CD8-positive, alpha-beta memory T cell (primary cell): ENCODE data around the gene SYAP1. TPM values are rescaled to one million over a fixed set of nuclear protein-coding genes. Genes with fewer than 3 reads are reported as not detected.
"Not testable (repeated sequence)": the region's sequence is repeated elsewhere in the genome, so short reads cannot be mapped to it uniquely, and the experiment has no call there.

Source experiments
- CTCF ChIA-PET: fragments of 350-600 bp; sonication (Branson Sonifier 250); formaldehyde crosslinking; loops from one replicate; lab custom pipeline; 2021; ENCODE audit warnings: antibody characterized with exemption; lab: Charles Lee
- POLR2A ChIA-PET: fragments of 350-600 bp; sonication (Branson Sonifier 250); formaldehyde crosslinking; loops from one replicate; lab custom pipeline; 2021; ENCODE audit warnings: antibody characterized with exemption; lab: Charles Lee
- DNase-seq, 5 donors: peaks; one replicate each; pipeline versions ENCODE4 v3.0.0 to v3.0.0-alpha.2; 2020 to 2022; ENCODE audit warnings: mixed read lengths in 1 of 5
- H3K27ac ChIP-seq: one replicate; pipeline ENCODE4 v1.7.0; 2013; ENCODE audit warnings: low read depth, mild to moderate bottlenecking, low read length, moderate library complexity
- H3K27me3 ChIP-seq: 2 replicates; pipeline ENCODE4 v1.7.0; 2013; ENCODE audit warnings: low read length, mild to moderate bottlenecking; ENCODE audit not compliant: insufficient read depth, poor library complexity, severe bottlenecking
- H3K36me3 ChIP-seq: 2 replicates; pipeline ENCODE4 v1.7.0; 2013; ENCODE audit warnings: mild to moderate bottlenecking, low read length, moderate library complexity; ENCODE audit not compliant: insufficient read depth
- H3K4me1 ChIP-seq: 2 replicates; pipeline ENCODE4 v1.7.0; 2013; ENCODE audit warnings: mild to moderate bottlenecking, low read length, moderate library complexity; ENCODE audit not compliant: insufficient read depth
- H3K4me3 ChIP-seq: 2 replicates; pipeline ENCODE4 v1.7.0; 2013; ENCODE audit warnings: mild to moderate bottlenecking, low read length
- H3K9me3 ChIP-seq: 2 replicates; pipeline ENCODE4 v1.7.0; 2013; ENCODE audit warnings: mild to moderate bottlenecking, low read length
- H3K27ac Mint-ChIP-seq, 8 donors: one replicate each; pipeline ENCODE4 v1.8.0; 2020 to 2021; ENCODE audit warnings: mixed read lengths in 8 of 8, mild to moderate bottlenecking in 6 of 8, inconsistent platforms in 3 of 8, moderate library complexity in 3 of 8
- H3K27me3 Mint-ChIP-seq, 2 donors: one replicate each; pipeline ENCODE4 v1.8.0; 2020 to 2021; ENCODE audit warnings: mixed read lengths in 2 of 2, mild to moderate bottlenecking in 1 of 2, moderate library complexity in 1 of 2
- H3K36me3 Mint-ChIP-seq, 3 donors: one replicate each; pipeline ENCODE4 v1.8.0; 2020 to 2021; ENCODE audit warnings: mixed read lengths in 3 of 3, inconsistent platforms in 1 of 3, mild to moderate bottlenecking in 1 of 3
- H3K4me1 Mint-ChIP-seq, 3 donors: one replicate each; pipeline ENCODE4 v1.8.0; 2020 to 2021; ENCODE audit warnings: mixed read lengths in 3 of 3, inconsistent platforms in 1 of 3, mild to moderate bottlenecking in 1 of 3
- H3K4me3 Mint-ChIP-seq, 7 donors: one replicate each; pipeline ENCODE4 v1.8.0; 2020 to 2021; ENCODE audit warnings: mixed read lengths in 7 of 7, mild to moderate bottlenecking in 6 of 7, moderate library complexity in 4 of 7, inconsistent platforms in 2 of 7
- H3K9me3 Mint-ChIP-seq, 5 donors: one replicate each; pipeline ENCODE4 v1.8.0; 2020 to 2022; ENCODE audit warnings: mixed read lengths in 5 of 5, mild to moderate bottlenecking in 3 of 5, moderate library complexity in 2 of 5, inconsistent platforms in 1 of 5
- polyA plus RNA-seq: library from polyadenylated mRNA; unstranded; fragments of 300-500 nt; fragmentation: Illumina TruSeq; gene quantifications from one replicate; pipeline ENCODE4 v1.2.3, GENCODE V29; 2021
- total RNA-seq, 2 experiments: library from RNA; stranded (reverse); gene quantifications; one replicate each; pipeline ENCODE4 v1.2.3, GENCODE V29; 2021

SYAP1 gene
- total and polyA plus RNA-seq, 3 experiments from 2014 or later, result 18.9 to 22.6 (median 22.6) TPM

- POLR2A ChIA-PET, CTCF ChIA-PET: not testable (repeated sequence)
These were observed 7.1 kb downstream of the SYAP1 start for GRCh38 chrX:16726347-16726988.

GRCh38 chrX:16727637-16728036 lies 8.2 kb downstream of the SYAP1 start:
- Histone ChIP-seq H3K36me3 (no peaks in the 10 kb centered on the region), H3K9me3 (no peaks in the 10 kb centered on the region), H3K4me3 (no peak overlapping the region), H3K27ac (no peak overlapping the region), H3K4me1 (no peaks in the 10 kb centered on the region), H3K27me3 (no peaks in the 10 kb centered on the region)
- H3K4me3 Mint-ChIP-seq, result no peak overlapping the region
- ChIA-PET CTCF (no interaction called here), POLR2A (no interaction called here)
- H3K27ac Mint-ChIP-seq, result no peak overlapping the region
- no peak for DNase-seq
- H3K4me1 Mint-ChIP-seq, result peaks cover 13 to 45% (median 24%) of the 10 kb centered on the region in 3 donors
- H3K9me3 Mint-ChIP-seq, result no peaks in the 10 kb centered on the region
- peaks cover 0 to 19% (median 2%) of the 10 kb centered on the region in 3 donors for H3K36me3 Mint-ChIP-seq
- no peaks in the 10 kb centered on the region for H3K27me3 Mint-ChIP-seq

More at GRCh38 chrX:16726347-16726988, 7.1 kb downstream of the SYAP1 start:
- not testable (repeated sequence) for H3K4me1 ChIP-seq, H3K27me3 Mint-ChIP-seq, H3K9me3 Mint-ChIP-seq, DNase-seq, H3K27ac ChIP-seq, H3K36me3 ChIP-seq, H3K27me3 ChIP-seq, H3K4me3 ChIP-seq, H3K9me3 ChIP-seq, H3K4me3 Mint-ChIP-seq
- Mint-ChIP-seq H3K36me3 (peaks cover 0 to 20% (median 4%) of the 10 kb centered on the region in 3 donors), H3K27ac (peak overlapping the region in 3 of 8 donors; percentile 17 to 47 (median 25)), H3K4me1 (peaks cover 16 to 51% (median 31%) of the 10 kb centered on the region in 3 donors)

- CTCF ChIA-PET, result no interaction called here
- Mint-ChIP-seq H3K27ac (no peak overlapping the region), H3K9me3 (no peaks in the 10 kb centered on the region), H3K36me3 (peaks cover 0 to 21% (median 12%) of the 10 kb centered on the region in 3 donors), H3K27me3 (peaks cover 0 to 1% of the 10 kb centered on the region in 2 donors), H3K4me1 (peaks cover 6 to 25% (median 16%) of the 10 kb centered on the region in 3 donors), H3K4me3 (no peak overlapping the region)
- POLR2A ChIA-PET, result no interaction called here
- Histone ChIP-seq H3K36me3 (no peaks in the 10 kb centered on the region), H3K27me3 (no peaks in the 10 kb centered on the region), H3K27ac (no peak overlapping the region), H3K4me1 (no peaks in the 10 kb centered on the region), H3K4me3 (no peak overlapping the region), H3K9me3 (no peaks in the 10 kb centered on the region)
- DNase-seq, result no peak
These were observed 11.0 kb downstream of the SYAP1 start for GRCh38 chrX:16730450-16730849.

GRCh38 chrX:16733013-16733412 lies 13.6 kb downstream of the SYAP1 start:
- H3K4me3 Mint-ChIP-seq, result no peak overlapping the region

GRCh38 chrX:16737024-16737423 lies 17.6 kb downstream of the SYAP1 start:
- H3K9me3 Mint-ChIP-seq, result no peaks in the 10 kb centered on the region
- no peak overlapping the region for H3K4me3 Mint-ChIP-seq
- peaks cover 0 to 3% of the 10 kb centered on the region in 2 donors for H3K27me3 Mint-ChIP-seq
- peaks cover 12 to 61% (median 34%) of the 10 kb centered on the region in 3 donors for H3K36me3 Mint-ChIP-seq
- Histone ChIP-seq H3K27ac (no peak overlapping the region), H3K9me3 (no peaks in the 10 kb centered on the region), H3K27me3 (no peaks in the 10 kb centered on the region), H3K4me1 (no peaks in the 10 kb centered on the region), H3K4me3 (no peak overlapping the region), H3K36me3 (no peaks in the 10 kb centered on the region)
- no peak overlapping the region for H3K27ac Mint-ChIP-seq
- ChIA-PET POLR2A (no interaction called here), CTCF (no interaction called here)
- no peak for DNase-seq
- H3K4me1 Mint-ChIP-seq, result peaks cover 0 to 10% (median 7%) of the 10 kb centered on the region in 3 donors

More at GRCh38 chrX:16733013-16733412, 13.6 kb downstream of the SYAP1 start:
- H3K4me1 ChIP-seq, result no peaks in the 10 kb centered on the region
- Mint-ChIP-seq H3K4me1 (peaks cover 2 to 13% (median 10%) of the 10 kb centered on the region in 3 donors), H3K9me3 (no peaks in the 10 kb centered on the region), H3K27ac (peak overlapping the region in 1 of 8 donors; percentile 6), H3K27me3 (peaks cover 0 to 1% of the 10 kb centered on the region in 2 donors), H3K36me3 (peaks cover 12 to 36% (median 28%) of the 10 kb centered on the region in 3 donors)
- no peak overlapping the region for H3K27ac ChIP-seq
- no peak for DNase-seq
- H3K27me3 ChIP-seq, result no peaks in the 10 kb centered on the region
- H3K4me3 ChIP-seq, result no peak overlapping the region
- H3K9me3 ChIP-seq, result no peaks in the 10 kb centered on the region
- ChIA-PET POLR2A (no interaction called here), CTCF (no interaction called here)
- no peaks in the 10 kb centered on the region for H3K36me3 ChIP-seq

GRCh38 chrX:16739574-16739973 lies 20.2 kb downstream of the SYAP1 start:
- POLR2A ChIA-PET, result no interaction called here
- no peak for DNase-seq
- peak overlapping the region in 1 of 8 donors; percentile 93 for H3K27ac Mint-ChIP-seq
- H3K4me3 Mint-ChIP-seq, result no peak overlapping the region
- no peaks in the 10 kb centered on the region for H3K4me1 Mint-ChIP-seq
- no peak overlapping the region for H3K27ac ChIP-seq
- no peaks in the 10 kb centered on the region for H3K9me3 Mint-ChIP-seq
- H3K27me3 ChIP-seq, result no peaks in the 10 kb centered on the region
- peaks cover 0 to 3% of the 10 kb centered on the region in 2 donors for H3K27me3 Mint-ChIP-seq
- H3K9me3 ChIP-seq, result no peaks in the 10 kb centered on the region
- no peak overlapping the region for H3K4me3 ChIP-seq
- peaks cover 18 to 65% (median 36%) of the 10 kb centered on the region in 3 donors for H3K36me3 Mint-ChIP-seq
- no peaks in the 10 kb centered on the region for H3K36me3 ChIP-seq
- H3K4me1 ChIP-seq, result no peaks in the 10 kb centered on the region
- CTCF ChIA-PET, result no interaction called here

GRCh38 chrX:16743604-16744325 lies 24.4 kb downstream of the SYAP1 start:
- ChIA-PET POLR2A (no interaction called here), CTCF (no interaction called here)
- no peak overlapping the region for H3K4me3 Mint-ChIP-seq
- Histone ChIP-seq H3K9me3 (no peaks in the 10 kb centered on the region), H3K4me1 (no peaks in the 10 kb centered on the region), H3K27me3 (no peaks in the 10 kb centered on the region), H3K4me3 (no peak overlapping the region), H3K27ac (no peak overlapping the region), H3K36me3 (no peaks in the 10 kb centered on the region)
- H3K9me3 Mint-ChIP-seq, result no peaks in the 10 kb centered on the region
- H3K36me3 Mint-ChIP-seq, result peaks cover 10 to 53% (median 18%) of the 10 kb centered on the region in 3 donors
- no peaks in the 10 kb centered on the region for H3K4me1 Mint-ChIP-seq
- H3K27ac Mint-ChIP-seq, result peak overlapping the region in 3 of 8 donors; percentile 3 to 36 (median 25)
- H3K27me3 Mint-ChIP-seq, result peaks cover 0 to 3% of the 10 kb centered on the region in 2 donors
- DNase-seq, result no peak

- CTCF ChIA-PET, result no interaction called here
- no peaks in the 10 kb centered on the region for H3K9me3 Mint-ChIP-seq
- no peaks in the 10 kb centered on the region for H3K36me3 ChIP-seq
These were observed 25.7 kb downstream of the SYAP1 start for GRCh38 chrX:16745102-16745501.

More at GRCh38 chrX:16745102-16745501, 25.7 kb downstream of the SYAP1 start:
- H3K27me3 Mint-ChIP-seq, result peaks cover 0 to 3% of the 10 kb centered on the region in 2 donors
- Histone ChIP-seq H3K4me1 (no peaks in the 10 kb centered on the region), H3K27ac (no peak overlapping the region), H3K4me3 (no peak overlapping the region), H3K9me3 (no peaks in the 10 kb centered on the region), H3K27me3 (no peaks in the 10 kb centered on the region)
- peaks cover 13 to 54% (median 20%) of the 10 kb centered on the region in 3 donors for H3K36me3 Mint-ChIP-seq
- no peak overlapping the region for H3K27ac Mint-ChIP-seq
- H3K4me1 Mint-ChIP-seq, result no peaks in the 10 kb centered on the region
- DNase-seq, result no peak
- H3K4me3 Mint-ChIP-seq, result no peak overlapping the region
- POLR2A ChIA-PET, result no interaction called here
